ENCODE data around the gene MTHFR.

GRCh38 chr1:11761285-11761684 lies 44.5 kb downstream of the MTHFR start:
- TF ChIP-seq CTCF (IDR thresholded peaks at IDR 0.05; ENCODE audit: low read length): no peak
- TF ChIP-seq EZH2 (IDR thresholded peaks at IDR 0.05; ENCODE audit: borderline replicate concordance, low read length): no peak
